NCI-H2081 treated with DMSO at 0.1 percent for 48 hours (cell line): ENCODE measurements around the gene TFDP2.

Experiments used
- DNase-seq: peaks from one replicate; lab custom pipeline; 2025; lab: John Stamatoyannopoulos, UW

TFDP2 gene

GRCh38 chr3:142072816-142073215, 76.5 kb downstream of the TFDP2 start:
- DNase-seq = no peak

- no peak for DNase-seq
Measured at GRCh38 chr3:142065932-142066331, 83.4 kb downstream of the TFDP2 start.

DNA sequence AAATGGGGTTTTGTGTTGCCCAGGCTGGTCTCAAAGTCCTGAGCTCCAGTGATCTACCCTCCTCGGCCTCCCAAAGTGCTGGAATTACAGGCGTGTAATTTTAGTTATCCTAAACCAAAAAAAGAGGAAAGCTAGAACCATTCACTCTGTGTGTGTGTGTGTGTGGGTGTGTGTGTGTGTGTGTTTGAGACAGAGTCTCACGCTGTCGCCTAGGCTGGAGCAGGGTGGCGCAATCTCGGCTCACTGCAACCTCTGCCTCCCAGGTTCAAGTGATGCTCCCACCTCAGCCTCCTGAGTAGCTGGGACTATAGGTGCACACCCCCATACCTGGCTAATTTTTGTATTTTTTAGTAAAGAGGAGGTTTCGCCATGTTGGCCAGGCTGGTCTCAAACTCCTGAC, 84.0 kb downstream of the TFDP2 start:
- no peak for DNase-seq

DNA sequence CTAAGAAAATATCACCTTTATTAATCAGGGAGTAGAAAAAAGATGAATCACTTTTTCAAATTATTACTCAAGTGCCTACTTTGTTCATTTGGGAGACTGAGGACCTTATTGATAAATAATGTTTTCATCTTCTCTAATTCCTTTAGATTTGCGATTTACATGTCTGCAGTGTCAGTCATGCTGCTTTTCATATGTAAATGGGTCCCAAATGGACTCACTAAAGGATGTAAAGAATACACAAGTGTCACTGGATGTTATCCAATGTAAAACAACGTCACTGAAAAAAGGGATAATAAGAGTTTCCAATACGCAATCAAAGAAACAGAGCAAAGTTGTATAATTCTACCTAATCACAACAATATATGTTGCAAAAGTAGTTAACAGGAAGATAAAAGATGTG, 84.9 kb downstream of the TFDP2 start:
- DNase-seq = no peak

DNA sequence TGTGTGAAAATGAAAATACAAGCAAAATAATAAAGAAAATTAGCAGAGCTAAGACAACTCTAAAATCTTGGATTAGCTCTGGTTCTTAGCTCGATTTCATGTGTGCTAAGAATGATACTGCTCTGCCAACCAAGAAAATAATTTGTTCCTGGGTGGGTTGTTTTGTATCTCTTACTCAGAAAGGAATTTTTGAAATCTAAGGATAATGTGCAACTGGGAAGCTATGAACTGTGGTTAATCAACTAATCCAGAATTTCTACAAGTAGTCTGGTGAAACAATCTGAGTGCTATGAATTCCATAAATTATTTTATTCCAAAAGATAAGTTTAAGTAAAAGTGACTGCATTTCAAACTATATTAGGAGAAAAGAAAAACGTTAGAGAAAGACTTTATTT, 92.0 kb downstream of the TFDP2 start:
- DNase-seq = no peak

DNA sequence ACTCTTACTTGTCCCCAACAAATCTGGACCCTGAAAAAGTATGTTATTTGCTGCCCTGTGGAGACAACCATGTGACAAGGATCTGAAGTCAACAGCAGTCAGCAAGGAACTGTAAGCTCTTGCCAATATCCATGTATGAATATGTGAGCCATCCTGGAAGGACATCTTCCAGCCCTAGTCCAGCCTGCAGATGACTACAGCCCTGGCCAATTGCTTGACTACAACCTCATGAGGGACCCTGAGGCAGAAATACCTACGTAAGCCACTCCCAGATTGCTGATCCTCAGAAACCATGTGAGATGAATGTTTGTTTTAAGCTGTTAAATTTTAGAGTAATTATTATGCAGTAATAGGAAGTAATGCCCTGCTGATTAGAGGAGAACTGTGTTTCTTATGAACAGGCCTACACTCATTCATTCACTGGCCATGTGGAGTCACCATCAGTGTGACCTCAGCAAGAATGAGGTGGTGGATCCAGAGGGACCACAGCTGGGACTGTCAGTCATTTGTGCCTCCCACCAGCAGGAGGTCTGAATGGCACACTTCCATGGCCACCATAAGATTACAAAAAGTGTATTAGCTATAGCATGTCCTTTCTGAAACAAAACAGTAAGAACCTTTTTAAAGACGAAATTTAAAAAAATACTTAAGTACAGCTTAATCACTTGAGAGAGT, 92.6 kb downstream of the TFDP2 start:
- no peak for DNase-seq

GRCh38 chr3:142053835-142054234, 95.5 kb downstream of the TFDP2 start:
- DNase-seq = no peak

DNA sequence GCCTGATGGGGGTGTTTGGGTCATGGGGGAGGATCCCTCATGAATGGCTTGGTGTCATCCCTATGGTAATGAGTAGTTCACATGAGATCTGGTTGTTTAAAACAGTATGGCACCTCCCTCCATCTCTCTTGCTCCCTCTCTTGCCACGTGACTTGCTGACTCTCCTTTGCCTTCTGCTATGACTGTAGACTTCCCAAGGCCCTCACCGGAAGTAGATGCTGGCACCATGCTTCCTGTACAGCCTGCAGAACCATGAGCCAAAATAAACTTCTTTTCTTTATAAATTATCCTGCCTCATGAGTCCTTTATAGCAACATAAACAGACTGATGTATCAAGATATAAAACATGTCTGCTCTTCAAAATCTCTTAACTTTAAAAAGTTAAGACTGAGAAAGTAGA, 96.1 kb downstream of the TFDP2 start:
- DNase-seq = no peak

DNA sequence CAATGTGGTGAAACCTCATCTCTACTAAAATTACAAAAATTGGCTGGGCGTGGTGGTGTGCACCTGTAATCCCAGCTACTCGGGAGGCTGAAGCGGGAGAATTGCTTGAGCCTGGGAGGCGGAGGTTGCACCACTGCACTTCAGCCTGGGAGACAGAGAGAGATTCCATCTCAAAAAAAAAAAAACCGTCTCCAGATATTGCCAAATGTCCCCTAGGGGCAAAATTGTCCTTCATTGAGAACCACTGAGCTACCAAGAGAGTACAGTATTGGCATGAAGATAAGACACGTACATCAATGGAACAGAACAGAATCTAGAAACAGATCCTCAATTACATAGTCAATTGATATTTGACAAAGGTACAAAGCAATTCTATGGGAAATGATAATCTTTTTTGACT, 98.0 kb downstream of the TFDP2 start:
- no peak for DNase-seq

- DNase-seq = no peak
Measured at GRCh38 chr3:142047021-142047369, 102.3 kb downstream of the TFDP2 start.

DNA sequence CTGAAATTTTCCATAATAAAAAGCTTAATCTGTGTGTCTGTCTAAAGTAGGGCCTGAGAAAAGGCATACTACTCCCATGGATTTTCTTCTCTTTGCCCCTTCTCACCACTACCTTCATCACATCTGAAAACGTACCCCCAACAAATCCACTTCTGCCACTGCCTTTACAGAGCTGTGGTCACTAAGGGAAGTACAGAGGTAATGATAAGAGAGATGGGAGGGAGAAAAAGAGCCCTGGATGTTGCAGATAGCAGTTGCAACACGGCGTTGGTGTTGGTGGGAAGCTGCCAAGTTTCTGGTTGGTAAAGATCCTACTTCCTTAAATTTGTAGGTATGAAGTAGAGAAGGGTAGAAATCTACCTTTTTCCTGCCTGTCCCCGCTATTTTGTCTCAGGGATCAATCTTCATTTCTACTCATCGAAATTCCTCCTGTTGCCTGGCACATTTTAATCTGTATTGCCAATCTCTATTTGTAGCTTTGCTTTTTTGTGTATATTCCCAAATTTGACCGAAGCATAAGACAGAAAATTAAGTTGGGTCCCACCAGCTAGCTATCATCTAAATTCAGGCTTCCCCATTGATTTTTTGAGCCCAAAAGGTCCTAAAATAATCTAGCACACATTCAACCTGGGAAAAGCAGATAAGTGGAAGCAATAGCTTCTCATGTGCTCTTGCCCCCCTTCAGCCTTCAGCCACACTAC, 102.9 kb downstream of the TFDP2 start:
- DNase-seq = no peak

GRCh38 chr3:142040941-142041491, 108.3 kb downstream of the TFDP2 start:
- DNase-seq = no peak

- DNase-seq = no peak
Measured at GRCh38 chr3:142035308-142035922, 113.9 kb downstream of the TFDP2 start.

GRCh38 chr3:142033292-142033691, 116.1 kb downstream of the TFDP2 start:
- DNase-seq = no peak

GRCh38 chr3:142031575-142031974, 117.8 kb downstream of the TFDP2 start:
- DNase-seq = no peak

DNA sequence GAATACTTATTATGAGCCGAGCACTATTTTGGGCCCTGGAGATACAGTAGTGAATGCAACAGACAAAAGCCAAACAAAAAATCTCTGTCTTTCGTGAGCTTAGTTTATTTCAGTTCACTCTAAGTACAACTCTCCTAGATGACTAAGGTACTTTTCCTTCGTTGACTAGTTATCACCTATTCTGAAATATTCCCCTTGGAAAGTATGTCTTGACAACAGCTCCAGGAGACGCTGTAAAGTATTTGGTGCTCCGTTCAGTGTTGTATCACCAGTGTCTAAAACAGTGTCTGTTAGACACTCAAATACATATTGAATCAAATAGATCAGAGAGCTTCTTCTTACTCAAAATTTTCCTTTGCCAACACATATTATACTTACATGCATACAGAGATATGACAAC, 119.6 kb downstream of the TFDP2 start:
- no peak for DNase-seq

DNA sequence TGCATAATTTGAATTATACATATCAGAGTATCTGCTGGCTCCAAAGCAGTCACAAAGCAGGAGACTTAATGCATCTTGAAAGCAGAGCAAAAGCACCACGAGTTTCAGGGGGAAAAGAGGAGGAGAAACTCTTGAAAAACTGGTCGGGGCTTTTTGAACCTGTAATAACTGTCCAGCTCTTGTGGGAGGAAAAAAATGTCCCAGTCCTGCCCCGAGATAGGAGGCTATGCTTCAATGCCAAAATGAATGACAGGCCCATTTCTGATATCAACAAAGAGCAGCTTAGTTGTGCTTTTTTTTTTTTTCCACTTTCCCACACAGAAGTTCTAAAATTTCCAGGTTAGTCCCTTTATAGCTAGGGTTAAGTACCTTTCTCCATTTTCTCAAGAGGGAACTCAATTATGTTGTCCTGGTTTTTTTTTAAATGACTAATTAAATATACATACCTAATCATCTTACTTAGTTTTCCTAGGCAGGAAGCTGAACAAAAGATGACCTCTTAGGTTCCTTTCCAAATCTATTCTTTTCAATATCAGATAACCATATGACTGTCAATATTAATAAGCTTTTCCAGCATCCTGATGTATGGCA, 120.2 kb downstream of the TFDP2 start:
- DNase-seq = no peak

DNA sequence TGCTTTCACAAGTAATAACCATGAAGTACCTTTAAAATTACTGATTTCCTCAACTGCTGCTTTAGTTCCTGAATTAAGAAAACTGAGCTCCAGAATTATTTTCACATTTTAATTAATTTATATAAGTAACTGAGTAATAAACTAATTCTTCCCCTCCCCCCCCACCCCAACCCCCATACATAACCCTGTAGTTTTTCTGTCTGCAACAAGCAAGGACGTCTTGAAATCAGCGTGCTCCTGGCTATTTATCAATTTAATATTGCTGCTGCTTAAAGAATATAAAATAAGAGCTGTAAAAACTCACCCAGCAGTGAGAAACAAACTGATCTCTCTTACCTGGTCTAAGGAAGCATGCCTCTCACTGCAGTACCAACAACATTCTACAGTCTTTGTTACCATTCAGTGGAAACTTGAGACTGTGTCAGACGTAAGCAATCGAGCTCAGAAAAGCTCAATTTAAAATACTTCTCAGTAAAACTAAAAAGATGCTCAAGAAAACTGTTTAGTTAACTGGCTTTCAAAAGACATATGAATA, 121.0 kb downstream of the TFDP2 start:
- DNase-seq = no peak

- no peak for DNase-seq
Measured at GRCh38 chr3:142027735-142028134, 121.6 kb downstream of the TFDP2 start.

GRCh38 chr3:142027300-142027699, 122.0 kb downstream of the TFDP2 start:
- no peak for DNase-seq

- no peak for DNase-seq
Measured at GRCh38 chr3:142026333-142026732, 123.0 kb downstream of the TFDP2 start.

- no peak for DNase-seq
Measured at GRCh38 chr3:142022381-142022780, 127.0 kb downstream of the TFDP2 start.

GRCh38 chr3:142021127-142021526, 128.2 kb downstream of the TFDP2 start:
- DNase-seq = no peak
